Activated CD4-positive, CD25-positive, alpha-beta regulatory T cell treated with anti-CD3 and anti-CD28 coated beads, Interleukin-2, amount 50 U/mL, for 72 hours (primary cell): ENCODE data around the gene SAP30.

Experiments
- DNase-seq: peaks from one replicate; pipeline ENCODE4 v3.0.0; 2021

Gene SAP30

DNA sequence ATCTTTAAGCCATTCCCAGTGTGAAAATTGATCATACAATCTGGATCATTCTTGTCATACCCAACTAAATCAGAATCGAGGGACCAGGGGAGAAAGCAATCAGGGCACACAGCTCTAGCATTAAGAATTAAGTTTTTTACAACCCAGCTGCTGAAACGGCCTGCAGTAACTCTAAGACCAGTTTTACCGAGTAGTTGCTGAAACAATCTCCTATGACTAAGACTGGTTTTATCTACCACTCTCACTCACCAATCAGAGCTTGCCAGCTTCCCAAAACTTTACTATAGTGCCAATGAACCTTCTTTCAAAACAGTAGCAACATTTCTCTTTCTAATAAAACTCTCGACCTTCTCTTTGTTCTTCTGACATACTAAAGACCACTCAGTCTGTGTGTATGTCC, 2.8 kb upstream of the SAP30 start:
- no peak for DNase-seq

DNA sequence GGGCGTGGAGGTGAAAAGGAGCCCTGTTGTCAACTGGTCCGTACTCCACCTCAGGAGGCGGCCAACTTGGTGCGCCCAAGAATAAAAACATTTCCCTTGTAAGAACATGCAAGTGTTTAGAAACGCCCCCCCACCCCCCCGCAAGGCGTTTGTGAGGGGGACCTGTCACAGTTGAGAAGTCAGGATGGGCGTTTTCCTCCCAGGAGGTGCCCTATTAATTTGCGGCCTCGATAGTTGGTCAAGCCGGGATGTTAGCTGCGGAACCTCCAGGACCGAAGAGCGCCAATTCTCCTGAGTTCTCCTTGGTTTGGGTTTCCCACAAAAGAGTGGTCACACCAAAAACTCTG, 651 bp upstream of the SAP30 start:
- DNase-seq, result peak; percentile 52

DNA sequence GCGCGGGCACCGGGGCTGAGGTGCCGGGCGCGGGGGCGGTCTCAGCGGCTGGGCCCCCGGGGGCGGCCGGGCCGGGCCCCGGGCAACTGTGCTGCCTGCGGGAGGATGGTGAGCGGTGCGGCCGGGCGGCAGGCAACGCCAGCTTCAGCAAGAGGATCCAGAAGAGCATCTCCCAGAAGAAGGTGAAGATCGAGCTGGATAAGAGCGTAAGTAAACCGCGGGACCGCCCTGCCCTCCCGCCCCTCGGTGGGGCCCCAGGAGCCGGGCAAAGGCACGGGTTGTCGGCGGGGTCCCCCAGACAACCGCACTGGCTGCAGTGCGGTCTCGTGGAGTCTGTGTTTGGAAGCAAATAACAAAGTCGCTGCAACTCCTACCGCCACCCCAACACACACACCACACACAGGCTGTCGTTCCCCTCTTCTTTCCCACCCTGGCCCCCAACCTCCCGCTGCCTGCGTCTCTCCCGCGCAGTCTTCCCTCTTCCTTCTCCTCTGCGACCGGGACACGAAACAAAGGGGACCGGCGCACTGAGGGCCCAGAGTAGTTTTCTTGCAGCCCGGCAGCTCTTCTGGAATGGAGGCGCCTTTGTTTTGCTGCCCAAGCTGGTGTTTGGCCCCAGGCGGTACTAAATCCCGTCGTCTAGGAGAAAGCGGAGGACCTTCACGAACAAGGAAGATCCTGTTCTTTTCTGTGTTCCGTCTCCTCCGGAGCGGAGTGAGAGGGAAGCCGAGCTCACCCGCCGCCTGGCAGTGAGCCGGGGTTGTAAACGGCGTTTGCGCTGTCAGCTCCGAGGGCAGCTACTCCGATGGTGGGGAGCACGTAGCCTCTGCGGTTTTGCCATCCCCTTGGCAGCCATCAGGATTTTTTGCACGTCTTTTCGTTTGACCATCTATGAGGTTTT, 788 bp downstream of the SAP30 start:
- peak; percentile 53 for DNase-seq

DNA sequence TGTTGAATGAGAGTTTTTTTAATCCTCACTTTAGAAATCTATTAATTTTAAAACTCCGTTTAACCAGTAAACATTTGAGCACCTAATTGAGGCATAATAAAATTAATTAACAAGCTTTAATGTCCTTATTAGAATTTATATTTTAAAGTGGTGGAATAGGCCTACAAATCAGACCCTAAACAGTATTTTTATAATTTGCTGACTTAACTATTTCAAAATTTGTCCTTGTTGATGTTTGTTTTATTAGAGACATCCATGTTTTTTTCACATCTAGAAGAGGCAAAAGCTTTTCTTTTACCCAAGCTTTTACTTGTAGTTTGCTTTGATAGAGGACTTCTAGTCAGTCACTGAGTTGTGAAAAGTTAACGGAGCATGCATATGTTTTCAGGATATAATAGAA, 3.8 kb downstream of the SAP30 start:
- no peak for DNase-seq

DNA sequence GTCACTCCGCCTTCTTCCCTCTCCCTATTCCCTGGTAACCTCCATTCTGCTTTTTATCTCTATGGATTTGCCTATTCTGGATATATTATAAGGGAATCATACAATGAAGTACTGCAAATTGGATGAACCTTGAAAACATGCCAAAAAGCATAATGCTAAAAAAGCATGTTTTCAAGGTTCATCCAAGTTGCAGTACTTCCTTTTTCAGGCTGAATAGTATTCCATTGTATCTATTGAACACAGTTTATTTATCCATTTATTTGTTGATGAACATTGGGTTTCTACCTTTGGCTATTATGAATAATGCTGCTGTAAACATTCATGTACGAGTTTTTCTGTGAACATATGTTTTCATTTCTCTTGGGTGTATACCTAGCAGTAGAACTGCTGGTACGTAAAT, 9.2 kb downstream of the SAP30 start:
- DNase-seq, result no peak

DNA sequence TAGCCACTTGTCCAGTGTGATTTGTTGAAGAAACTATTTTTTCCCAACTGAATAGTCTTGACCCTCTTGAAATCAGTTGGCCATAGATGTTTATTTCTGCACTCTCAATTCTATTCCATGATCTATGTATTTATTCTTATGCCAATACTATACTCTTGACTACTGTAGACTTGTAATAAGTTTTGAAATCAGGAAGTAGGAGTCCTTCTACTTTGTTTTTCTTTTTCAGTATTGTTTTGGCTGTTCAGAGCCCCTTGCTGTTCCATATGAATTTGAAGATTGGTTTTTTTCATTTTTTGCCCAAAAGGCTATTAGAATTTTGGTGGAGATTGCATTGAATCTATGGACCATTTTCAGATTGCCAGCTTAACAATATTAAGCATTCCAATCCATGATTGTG, 10.2 kb downstream of the SAP30 start:
- DNase-seq, result no peak

DNA sequence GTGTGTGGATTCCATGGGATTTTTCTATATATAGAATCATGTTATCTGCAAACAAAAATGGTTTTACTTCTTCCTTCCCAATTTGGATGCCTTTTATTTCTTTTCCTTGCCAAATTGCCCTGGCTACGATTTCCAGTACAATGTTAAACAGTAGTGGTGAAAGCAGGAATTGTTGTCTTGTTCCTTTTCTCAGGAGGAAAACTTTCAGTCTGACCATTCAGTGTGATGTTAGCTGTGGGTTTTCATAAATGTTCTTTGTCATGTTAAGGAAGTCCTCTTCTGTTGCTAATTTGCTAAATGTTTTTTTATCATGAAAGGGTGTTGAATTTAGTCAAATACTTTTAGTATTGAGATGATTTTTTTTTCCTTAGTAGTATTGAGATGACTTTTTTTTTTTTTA, 10.9 kb downstream of the SAP30 start:
- no peak for DNase-seq

DNA sequence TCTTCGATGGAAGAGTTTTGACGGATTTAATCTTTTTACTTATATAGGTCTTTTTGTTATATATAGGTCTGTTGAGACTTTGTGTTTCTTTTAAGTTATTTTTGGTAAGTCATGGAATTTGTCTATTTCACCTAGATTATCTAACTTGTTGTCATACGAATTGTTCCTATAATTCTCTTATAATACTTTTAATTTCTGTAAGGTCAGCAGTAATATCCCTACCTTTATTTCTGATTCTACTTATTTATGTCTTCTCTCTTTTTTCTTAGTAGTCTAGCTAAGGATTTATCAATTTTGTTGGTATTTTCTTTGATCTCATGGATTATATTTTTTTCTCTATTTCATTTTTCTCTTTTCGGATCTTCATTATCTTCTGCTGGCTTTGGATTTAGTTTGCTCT, 11.6 kb downstream of the SAP30 start:
- no peak for DNase-seq

DNA sequence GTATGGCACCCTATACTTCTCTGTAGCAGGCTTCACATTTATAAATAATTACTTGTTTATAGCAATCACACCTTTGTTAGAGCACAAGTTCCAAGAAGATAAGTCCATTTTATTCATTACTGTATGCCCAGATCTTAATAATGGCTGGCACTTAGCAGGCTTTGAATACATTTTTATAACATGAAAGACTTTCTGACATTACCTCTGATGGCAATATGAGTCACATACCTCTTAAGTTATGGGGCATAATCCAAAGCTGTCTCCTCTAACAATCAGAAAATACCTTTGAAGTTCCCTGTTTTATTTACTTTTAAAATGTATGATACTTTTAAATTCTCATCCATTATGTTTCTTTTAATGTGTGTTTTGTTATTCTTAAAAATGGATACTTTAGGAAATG, 16.0 kb downstream of the SAP30 start:
- DNase-seq, result no peak

DNA sequence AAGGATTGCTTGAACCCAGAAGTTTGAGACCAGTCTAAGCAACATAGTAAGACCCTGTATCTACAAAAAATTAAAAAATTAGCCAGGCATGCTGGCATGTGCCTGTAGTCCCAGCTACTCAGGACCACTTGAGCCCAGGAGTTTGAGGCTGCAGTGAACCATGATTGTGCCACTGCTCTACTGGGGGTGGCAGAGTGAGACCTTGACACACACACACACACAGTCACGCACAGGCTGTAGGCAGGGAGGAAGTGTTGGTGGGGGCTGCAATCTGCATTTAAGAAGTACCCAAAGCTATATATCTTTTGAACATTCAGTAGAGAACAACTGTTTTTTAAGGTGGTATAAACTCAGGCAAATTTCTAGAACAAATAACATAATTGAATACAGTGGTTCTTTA, 20.9 kb downstream of the SAP30 start:
- DNase-seq, result no peak

DNA sequence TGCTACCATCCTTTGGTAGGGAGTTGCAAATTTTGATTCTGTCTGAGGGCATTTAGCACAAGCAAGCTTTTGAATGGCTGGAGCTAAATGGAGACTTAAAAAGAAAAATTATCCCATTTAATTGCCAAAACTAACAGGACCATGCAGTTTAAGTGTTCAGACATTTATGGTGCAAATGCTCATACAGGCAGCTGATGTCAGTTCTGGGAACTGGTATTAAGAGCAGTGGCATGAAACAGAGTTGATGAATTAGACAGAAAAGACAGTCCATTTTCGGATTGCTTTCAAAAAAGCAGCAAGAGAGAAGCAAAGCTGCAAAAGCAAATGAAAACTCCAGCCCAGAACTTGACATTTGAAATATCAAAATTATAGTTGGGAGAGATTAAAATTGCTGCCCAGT, 26.9 kb downstream of the SAP30 start:
- DNase-seq, result no peak

DNA sequence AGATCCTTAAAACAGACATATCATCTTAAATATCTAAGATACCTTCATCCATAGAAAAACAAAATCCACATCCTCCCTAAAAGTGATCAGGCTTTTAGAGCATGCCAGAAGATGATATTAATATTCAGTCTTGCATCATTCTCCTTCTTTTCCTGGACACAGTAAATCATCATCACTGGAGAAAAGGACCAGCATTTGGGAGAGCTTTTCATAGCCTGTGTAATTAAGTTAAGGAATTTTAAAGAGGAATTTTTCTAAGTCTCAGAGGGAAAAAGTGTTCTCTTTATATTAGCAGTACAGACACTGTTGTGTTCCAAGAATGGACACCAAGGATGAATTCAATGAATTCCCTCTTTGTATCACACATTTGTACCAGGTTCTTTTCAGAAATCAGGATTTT, 27.5 kb downstream of the SAP30 start:
- no peak for DNase-seq

DNA sequence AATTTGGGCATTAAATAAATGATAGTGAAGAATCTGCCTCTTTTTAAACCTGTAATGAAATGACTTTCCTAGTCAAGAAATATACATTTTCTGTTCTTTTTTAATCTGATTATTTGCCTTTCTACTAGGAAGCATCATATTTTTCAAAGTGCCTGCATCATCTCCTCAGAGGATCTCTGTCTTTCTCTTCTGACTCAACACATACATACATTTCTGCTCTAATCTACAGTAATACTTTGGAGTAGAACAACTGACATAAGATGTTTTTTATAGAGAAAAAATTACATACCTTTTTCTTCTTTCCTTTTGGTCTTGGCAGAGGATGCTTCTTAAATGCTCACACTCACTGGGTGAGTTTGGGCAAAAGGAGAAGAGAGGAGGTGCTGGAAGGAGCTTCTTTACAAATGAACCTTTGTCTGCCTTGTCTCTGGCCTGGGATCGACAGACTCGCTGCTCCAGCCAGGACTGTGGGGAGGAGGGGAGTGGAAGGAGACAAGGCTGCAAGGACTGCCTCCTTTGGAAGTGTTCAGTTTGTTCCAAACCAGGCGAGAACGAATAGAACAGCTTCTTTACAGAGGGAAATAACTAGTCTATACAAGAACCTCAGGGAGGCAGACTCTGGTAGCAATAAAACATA, 28.1 kb downstream of the SAP30 start, which contains the start of gene SCRG1:
SCRG1 (minus strand) TSS at position 338 of the 637 bp plus-strand sequence. CDS start 7,702 bp downstream, outside the sequence.
- no peak for DNase-seq

DNA sequence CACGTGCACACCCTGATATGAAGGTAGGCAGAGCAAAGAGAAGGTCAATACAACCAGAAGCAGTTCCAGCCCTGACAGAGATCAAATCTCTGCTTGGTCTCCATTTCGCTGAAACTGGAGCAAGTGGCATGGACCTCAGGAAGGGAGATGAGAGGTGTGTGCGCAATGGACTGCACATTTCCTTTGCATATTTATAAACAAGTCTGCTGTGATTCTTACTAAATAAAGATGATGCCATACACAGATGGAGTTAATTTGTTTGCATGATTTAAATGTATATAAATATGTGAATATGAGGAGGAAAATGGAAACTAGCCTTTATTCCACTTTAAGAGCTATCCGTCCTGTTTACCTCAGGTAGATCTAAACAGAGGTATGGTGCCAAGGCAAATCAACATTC, 30.3 kb downstream of the SAP30 start:
- no peak for DNase-seq

DNA sequence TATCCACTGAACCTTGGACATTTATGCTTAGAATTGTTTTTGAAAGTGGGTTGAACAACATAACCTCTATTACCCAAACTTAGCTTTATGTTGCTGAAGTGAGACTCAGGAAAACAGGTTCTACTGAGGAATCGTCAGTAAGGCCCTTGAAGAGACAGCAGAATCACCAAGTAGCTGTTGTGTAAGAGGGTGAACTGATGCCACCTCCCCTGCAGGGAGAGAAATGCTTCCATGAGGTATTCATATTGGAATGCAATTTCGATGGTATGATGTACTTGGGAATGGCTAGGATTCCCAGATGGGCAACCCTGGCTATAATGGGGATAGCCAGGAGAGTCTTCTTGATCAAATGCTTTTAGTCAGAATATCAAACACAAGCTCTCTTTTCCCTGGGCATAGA, 32.3 kb downstream of the SAP30 start:
- DNase-seq, result no peak

DNA sequence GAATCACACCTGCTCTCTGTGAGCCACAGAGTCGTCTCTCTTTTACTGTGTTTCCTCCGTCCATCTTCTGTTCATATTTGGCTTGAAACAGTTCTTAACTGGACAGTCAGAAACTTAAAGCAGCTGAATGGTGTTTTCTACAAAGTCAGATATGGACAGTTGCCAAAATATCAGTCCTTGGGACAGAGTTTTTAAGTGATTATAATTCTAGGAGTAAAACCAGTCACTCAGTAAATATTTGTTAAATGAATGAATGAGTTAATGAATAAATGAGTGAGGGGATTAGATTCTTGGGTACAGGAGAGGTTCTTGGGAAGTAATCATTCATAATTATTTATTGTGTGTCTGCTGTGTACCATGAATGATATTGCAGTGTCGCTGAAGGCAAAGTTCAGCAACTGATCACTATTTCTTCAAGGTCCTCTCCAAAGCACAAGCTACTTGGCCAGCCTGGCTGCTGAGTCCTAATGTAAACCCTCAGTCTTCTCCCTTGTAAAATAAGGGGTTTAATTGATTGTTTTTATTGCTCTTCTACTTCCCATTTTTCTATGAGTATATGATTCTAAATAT, 33.6 kb downstream of the SAP30 start:
- DNase-seq, result no peak

DNA sequence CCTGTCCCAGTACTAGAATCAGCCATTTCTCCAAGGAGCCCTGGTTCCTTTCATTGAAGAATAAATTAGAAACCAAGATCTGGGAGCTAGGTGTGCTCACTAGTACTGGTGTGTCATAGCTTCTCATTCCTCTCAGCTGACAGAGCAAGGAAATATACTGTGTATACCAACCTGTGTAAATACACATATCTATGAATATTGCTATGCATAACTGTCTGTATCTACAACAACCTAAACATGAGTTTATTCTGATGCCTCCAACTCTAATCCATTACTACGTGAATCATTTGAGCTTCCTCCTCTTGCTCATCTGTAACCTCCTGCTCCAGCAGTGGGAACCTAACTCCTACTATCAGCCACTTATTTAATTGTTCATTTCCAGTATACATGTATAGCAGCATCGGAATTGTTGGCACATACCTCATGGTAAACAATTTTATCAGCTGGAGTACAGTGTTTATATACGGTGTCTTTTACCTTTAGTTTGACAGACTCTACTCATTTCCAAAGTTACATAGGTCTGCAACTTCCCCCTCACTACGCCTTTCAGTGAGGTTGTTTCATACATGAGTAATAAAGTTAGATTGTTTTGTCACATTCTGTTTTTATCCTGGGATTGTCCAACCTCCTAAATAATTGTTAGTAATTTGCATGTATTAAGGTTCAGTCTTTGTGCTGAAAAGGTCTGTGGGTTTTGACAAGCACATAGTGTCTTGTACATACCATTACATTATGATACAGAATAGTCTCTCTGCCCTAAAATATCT, 35.3 kb downstream of the SAP30 start:
- no peak for DNase-seq

DNA sequence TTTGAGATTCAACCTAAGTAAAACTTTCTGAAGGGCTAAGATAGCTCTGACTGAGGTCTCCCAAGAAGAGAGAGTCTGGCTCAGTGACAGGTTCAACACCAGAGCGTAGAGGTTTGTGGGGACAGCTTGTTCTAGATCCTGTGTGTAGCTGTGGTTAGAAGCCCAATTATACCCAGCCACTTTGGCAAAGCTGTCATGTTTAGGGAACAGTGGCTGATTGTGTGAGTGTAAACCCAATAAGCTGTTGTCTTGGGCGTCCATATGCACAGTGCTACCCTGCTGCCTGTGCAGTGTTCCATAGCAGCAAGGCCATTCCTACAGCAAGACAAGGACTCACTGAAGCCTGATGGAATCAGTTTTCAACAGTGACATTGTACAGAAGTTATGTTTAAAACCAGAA, 39.3 kb downstream of the SAP30 start:
- no peak for DNase-seq

DNA sequence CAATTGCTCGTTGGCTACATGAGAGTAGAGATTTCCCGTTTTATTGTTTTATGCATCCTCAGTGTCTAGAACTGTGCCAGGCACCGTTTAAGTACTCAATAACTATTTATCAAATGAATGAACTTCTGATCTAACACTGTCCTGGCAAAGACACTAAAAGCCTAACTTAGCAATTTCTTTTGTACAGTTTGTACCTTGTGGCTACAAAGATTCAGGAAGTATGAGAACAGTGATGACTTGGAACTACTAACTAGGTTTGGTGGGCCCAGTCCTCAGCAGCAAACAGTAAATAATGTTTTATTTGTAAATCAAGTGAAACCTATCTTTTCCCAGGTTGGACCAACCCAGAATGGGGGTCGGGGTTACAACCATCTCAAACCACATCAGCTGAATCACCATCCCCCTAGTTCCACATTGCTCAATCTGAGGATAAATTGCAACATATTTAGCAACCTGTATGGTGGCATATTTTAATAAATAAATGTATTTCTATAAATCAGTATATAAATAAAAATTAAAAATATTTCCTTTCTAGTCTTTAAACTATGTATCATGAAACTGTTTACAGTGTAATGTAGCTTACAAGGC, 40.4 kb downstream of the SAP30 start:
- DNase-seq, result no peak

DNA sequence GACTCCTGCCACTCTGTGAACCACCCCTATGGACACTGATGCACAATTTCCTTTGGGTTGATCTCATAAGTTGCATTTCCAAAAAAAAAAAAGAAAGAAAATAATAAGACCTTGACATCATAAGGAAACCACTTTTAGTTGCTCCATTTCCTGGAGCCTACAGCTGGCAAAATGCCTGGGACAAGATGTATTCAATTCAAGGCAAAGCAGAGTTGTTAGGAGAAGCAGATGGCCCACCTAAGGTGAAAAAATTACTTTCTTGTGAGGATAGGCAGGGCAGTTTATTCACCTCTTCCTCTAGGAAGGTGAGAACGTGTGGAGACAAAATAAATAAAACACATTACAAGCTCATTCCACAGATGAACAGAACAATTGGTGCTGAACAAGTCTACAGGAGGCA, 42.3 kb downstream of the SAP30 start:
- no peak for DNase-seq

DNA sequence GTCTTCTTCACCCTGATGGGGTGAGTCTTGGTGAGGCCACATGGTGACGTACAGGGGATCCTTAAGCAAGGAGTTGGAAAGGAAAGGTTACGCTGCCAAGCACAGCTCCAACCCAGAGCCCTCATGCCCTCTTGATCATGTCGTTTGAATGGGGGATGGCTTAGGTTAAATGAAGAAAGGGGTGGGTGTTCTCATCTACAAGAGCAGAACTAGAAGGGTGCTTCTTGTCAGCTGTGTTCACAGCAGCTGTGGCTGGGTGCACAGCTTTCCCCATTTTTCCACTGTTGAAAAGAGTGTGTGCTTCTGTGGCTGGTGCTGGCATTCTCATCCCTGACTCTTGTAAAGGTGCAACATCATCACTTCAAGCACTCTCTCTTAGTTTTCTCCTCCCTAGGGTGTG, 43.7 kb downstream of the SAP30 start:
- no peak for DNase-seq

DNA sequence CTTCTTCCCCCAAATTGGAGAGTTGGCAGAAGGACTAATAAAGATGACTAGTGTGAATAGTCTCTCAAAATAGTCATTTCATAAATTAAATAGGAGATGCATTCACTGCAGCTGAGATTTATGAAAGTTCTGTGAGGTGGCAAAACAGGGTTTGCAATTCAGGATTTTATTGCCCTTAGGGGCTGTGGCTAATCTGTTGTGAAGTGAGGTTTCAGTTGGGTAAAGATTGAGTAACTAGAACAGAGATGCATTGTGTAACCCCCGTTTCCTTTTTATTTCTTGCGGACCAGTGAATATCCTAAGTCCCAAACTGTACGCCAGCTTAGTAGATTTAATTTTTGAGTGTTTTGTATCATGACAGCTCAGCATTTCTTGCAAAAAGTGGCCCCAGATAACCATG, 44.3 kb downstream of the SAP30 start:
- no peak for DNase-seq
